SH-SY5Y (cell line): ENCODE measurements around the gene PDE4D.

Source experiments
- GATA2 ChIP-seq: IDR thresholded peaks from 2 replicates; pipeline ENCODE4 v1.6.1; 2011; ENCODE audit warnings: mild to moderate bottlenecking, low read depth, low read length
- GATA3 ChIP-seq: IDR thresholded peaks from 2 replicates; pipeline ENCODE4 v1.6.1; 2011; ENCODE audit warnings: low read depth, mild to moderate bottlenecking, low read length, moderate library complexity

- no peak for TF ChIP-seq GATA2
- no peak for TF ChIP-seq GATA3
Observed at GRCh38 chr5:59390989-59391388, 502.5 kb downstream of the PDE4D start.
